Stimulated activated memory B cell treated with anti-CD40 and anti-IgM and Interleukin-4, amounts not matched to agents 10 μg/mL and 1 μg/mL and 100 μg/mL, for 72 hours (primary cell): ENCODE data around the gene OR7D2.

ENCODE experiments used
- ATAC-seq: fragments of 150-1000 bp; cut with Tn5 transposase; 2 replicates; pipeline ENCODE4 v1.10.0; 2021
- H3K27ac Mint-ChIP-seq: one replicate; pipeline ENCODE4 v1.8.0; 2022; ENCODE audit warnings: mild to moderate bottlenecking, mixed read lengths
- H3K27me3 Mint-ChIP-seq: one replicate; pipeline ENCODE4 v1.8.0; 2022; ENCODE audit warnings: mixed read lengths
- H3K36me3 Mint-ChIP-seq: one replicate; pipeline ENCODE4 v1.8.0; 2022; ENCODE audit warnings: mixed read lengths
- H3K4me1 Mint-ChIP-seq: one replicate; pipeline ENCODE4 v1.8.0; 2022; ENCODE audit warnings: mixed read lengths
- H3K4me3 Mint-ChIP-seq: one replicate; pipeline ENCODE4 v1.8.0; 2022; ENCODE audit warnings: mild to moderate bottlenecking, moderate library complexity, mixed read lengths
- H3K9me3 Mint-ChIP-seq: one replicate; pipeline ENCODE4 v1.8.0; 2022; ENCODE audit warnings: mixed read lengths

Gene OR7D2

DNA sequence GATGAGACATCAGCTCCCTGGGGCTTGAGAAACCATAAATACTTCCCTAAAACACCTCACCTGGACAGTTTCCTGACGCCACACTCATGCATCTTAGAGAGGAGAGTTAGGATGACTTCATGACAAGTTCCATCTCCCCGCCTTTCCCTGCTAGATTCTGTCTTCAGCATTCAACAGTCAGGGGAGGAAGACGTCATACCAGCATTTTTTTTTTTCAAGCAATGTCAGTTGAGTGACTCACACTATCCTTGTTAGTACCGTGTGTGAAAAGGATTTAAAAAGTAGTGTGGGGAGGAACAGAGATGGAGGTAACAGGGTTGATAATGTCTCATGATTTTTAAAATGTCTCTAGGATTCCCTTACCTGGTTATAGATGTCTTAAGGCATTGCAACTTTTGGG is at the start of gene OR7D2:
TSS of gene OR7D2 (plus strand) at position 79 of the 400 bp plus-strand sequence. CDS start 6,803 bp downstream, outside the sequence.
- H3K4me1 Mint-ChIP-seq: no peaks in the 10 kb centered on the region
- H3K4me3 Mint-ChIP-seq: no peak within 1 kb of the TSS
- H3K9me3 Mint-ChIP-seq: no peaks in the 10 kb centered on the region
- H3K27ac Mint-ChIP-seq: no peak within 1 kb of the TSS
- ATAC-seq: no peak
- H3K27me3 Mint-ChIP-seq: no peaks in the 10 kb centered on the region
- no peaks in the 10 kb centered on the region for H3K36me3 Mint-ChIP-seq

GRCh38 chr19:9130965-9131364 is 47.8 kb upstream of the OR7D2 start:
- Mint-ChIP-seq H3K27ac (no peak overlapping the region), H3K4me3 (no peak overlapping the region), H3K27me3 (peaks cover 22% of the 10 kb centered on the region), H3K9me3 (peaks cover 7% of the 10 kb centered on the region), H3K4me1 (peaks cover 12% of the 10 kb centered on the region), H3K36me3 (no peaks in the 10 kb centered on the region)
- ATAC-seq: peak; percentile 74

DNA sequence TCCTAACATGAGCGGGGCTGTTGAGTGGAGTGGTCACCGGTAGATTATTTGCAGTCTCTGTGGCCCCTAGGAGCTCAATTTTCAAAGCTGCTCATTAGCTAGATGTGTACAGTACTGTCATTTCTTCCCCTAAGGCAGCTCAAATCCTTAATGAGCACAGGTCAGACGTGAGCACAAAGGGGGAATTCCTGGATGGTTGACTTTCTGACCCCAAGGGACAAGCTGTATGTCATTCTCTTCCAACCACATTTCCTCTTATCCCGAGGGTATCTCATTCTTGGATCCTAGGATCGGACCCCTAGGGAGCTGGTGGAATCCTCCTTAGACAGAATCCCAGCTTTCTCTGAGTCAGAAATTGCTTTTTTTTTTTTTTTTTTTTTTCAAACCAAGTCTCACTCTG is 46.4 kb upstream of the OR7D2 start:
- peaks cover 4% of the 10 kb centered on the region for H3K9me3 Mint-ChIP-seq
- no peak overlapping the region for H3K27ac Mint-ChIP-seq
- peaks cover 12% of the 10 kb centered on the region for H3K4me1 Mint-ChIP-seq
- peaks cover 7% of the 10 kb centered on the region for H3K27me3 Mint-ChIP-seq
- ATAC-seq: peak; percentile 20
- no peaks in the 10 kb centered on the region for H3K36me3 Mint-ChIP-seq
- H3K4me3 Mint-ChIP-seq: no peak overlapping the region

DNA sequence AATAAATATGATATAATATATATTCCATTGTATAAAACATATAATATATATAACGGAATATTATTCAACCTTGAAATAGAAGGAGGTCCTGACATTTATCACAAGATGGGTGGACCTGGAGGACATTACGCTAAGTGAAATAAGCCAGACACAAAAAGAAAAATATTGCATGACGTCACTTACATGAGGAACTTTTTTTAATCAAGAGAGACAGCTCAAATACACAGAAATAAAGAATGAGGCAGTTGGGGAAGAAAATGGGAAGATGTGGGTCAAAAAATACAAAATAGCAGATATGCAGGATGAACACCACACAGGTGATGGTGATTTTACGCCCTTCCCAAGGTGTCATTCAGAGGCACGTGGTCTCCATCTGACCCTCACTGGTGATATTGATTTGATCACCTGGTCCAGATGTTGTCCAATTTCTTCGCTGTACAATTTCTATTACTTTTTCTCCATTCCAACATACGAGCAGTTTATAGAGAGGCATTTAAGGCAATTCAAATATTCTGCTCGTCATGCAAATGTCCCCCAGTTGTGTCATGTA is 39.1 kb upstream of the OR7D2 start:
- Mint-ChIP-seq H3K4me3 (peak overlapping the region; percentile 98), H3K4me1 (peaks cover 39% of the 10 kb centered on the region), H3K27ac (peak overlapping the region; percentile 98), H3K27me3 (no peaks in the 10 kb centered on the region), H3K36me3 (peaks cover 29% of the 10 kb centered on the region), H3K9me3 (peaks cover 3% of the 10 kb centered on the region)
- ATAC-seq: no peak

DNA sequence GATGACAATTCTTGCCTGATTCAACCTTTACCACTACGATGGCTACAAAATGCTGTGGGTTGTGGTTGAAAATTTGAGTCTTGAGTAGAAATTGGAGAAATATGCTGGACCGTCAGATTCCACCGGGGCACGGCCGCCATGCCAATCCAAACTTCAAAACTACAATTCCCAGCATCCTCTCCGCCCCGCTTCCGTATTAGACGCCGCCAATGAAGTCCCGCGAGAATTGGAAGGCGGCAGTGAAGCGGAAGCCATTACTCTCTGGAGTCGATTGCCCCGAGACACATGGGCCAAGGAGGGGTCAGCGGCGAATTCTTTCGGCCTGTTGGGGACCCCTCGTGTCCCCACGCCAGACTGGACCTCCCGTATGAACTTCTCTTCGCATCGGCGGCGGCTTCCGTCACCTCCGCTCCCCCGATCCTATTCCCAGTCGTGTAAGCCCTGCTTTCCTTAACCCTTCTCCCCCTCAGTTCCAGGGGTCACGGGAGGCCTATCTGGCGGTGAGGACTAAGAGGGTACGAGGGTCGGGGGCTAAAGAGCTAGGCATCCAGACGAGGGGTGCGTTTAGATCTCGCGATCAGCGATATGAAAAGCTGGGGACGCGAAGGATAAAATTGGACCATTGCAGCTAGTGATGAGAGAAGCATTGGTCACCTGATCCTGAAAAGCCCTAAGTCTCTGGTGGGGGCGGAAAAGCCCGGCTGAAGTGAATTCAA is 38.5 kb upstream of the OR7D2 start, which contains the start of gene ZNF317:
TSS of gene ZNF317 (plus strand) at position 239 of the 716 bp plus-strand sequence. CDS start 15,620 bp downstream, outside the sequence.
- peak; percentile 97 for ATAC-seq
- Mint-ChIP-seq H3K4me3 (peak within 1 kb of the TSS; percentile 98), H3K27ac (peak within 1 kb of the TSS; percentile 98), H3K36me3 (peaks cover 36% of the 10 kb centered on the region), H3K9me3 (peaks cover 4% of the 10 kb centered on the region), H3K4me1 (peaks cover 39% of the 10 kb centered on the region), H3K27me3 (no peaks in the 10 kb centered on the region)

DNA sequence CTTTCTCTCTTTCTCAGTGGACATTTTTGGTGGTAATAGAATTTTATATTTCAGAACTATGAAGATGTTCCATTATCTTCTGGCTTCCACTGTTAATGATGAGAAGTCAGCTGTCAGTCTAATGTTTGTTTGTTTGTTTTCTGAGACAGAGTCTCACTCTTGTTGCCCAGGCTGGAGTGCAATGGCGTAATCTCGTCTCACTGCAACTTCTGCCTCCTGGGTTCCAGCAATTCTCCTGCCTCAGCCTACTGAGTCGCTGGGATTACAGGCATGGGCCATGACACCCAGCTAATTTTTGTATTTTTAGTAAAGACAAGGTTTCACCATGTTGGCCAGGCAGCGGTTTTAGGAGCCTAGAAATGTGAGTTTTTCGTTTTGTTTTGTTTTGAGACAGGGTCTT is 33.9 kb upstream of the OR7D2 start:
- no peak for ATAC-seq

DNA sequence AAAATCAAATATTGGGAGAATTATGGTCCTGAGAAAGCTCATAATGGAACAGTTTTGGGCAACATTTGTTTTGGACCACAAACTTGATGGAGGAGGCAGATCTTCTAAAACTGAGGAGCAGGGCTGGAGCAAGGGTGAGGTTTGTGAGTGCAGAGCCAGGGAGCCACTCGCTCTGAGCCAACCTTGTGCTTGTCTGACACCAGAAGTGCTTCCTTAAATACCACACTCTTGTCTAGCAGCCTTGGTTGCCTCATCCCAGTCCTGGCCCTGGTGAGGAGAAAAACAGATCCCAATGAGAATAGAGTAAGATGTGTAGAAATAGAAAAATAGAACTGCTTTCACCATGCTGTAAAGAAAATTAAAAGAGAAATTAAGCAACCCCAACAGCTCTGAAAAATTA is 31.9 kb upstream of the OR7D2 start:
- H3K4me3 Mint-ChIP-seq: no peak overlapping the region

More for the DNA sequence above, 33.9 kb upstream of the OR7D2 start:
- Mint-ChIP-seq H3K4me1 (peaks cover 46% of the 10 kb centered on the region), H3K9me3 (peaks cover 12% of the 10 kb centered on the region), H3K4me3 (no peak overlapping the region), H3K27ac (no peak overlapping the region), H3K27me3 (no peaks in the 10 kb centered on the region), H3K36me3 (peaks cover 76% of the 10 kb centered on the region)

DNA sequence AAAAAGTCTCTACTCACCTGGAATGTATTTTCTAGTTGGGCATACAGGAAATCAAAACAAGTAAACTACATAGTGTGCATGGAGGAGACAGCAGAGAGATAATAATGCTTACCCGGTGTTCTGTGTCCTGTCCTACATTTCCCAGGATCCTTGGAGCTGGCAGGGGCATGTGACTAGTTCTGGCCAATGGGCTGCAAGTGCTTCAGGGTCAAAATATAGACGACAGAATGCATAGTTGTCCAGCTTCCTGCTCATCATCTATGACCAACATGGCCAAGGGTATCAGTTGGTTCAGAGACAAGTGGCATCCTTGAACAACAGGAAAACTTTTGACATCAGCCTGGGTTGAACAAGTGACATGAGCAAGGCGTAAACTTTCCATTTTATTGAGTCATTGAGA is 30.1 kb upstream of the OR7D2 start:
- Mint-ChIP-seq H3K36me3 (peaks cover 94% of the 10 kb centered on the region), H3K27ac (no peak overlapping the region), H3K27me3 (no peaks in the 10 kb centered on the region), H3K9me3 (peaks cover 25% of the 10 kb centered on the region), H3K4me1 (peaks cover 47% of the 10 kb centered on the region), H3K4me3 (no peak overlapping the region)
- ATAC-seq: no peak

More for the DNA sequence above, 31.9 kb upstream of the OR7D2 start:
- Mint-ChIP-seq H3K27ac (no peak overlapping the region), H3K4me1 (peaks cover 50% of the 10 kb centered on the region), H3K27me3 (no peaks in the 10 kb centered on the region), H3K36me3 (peaks cover 91% of the 10 kb centered on the region), H3K9me3 (peaks cover 18% of the 10 kb centered on the region)
- no peak for ATAC-seq

DNA sequence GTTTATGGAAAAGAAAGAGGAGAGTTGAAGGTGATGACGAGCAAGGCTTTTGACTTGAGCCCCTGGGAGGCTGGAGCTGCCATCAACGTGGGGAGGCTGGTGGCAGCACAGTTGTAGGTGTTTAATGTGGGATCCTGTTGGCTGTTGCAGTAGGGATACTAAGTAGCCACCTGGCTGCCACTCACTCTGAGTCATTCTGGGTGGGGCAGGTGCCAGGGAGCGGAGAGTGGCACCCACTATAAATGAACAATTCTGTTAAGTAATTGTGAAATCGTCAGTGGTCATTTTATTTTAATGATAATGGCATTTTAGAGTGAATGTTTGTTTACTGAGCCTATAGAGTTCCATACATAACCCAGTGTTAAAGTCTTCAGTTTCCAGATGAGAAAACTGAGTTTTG is 28.8 kb upstream of the OR7D2 start:
- no peaks in the 10 kb centered on the region for H3K27me3 Mint-ChIP-seq
- peaks cover 51% of the 10 kb centered on the region for H3K4me1 Mint-ChIP-seq
- peaks cover 94% of the 10 kb centered on the region for H3K36me3 Mint-ChIP-seq
- H3K4me3 Mint-ChIP-seq: no peak overlapping the region
- peaks cover 26% of the 10 kb centered on the region for H3K9me3 Mint-ChIP-seq
- ATAC-seq: no peak
- H3K27ac Mint-ChIP-seq: no peak overlapping the region

GRCh38 chr19:9150650-9151049 is 28.1 kb upstream of the OR7D2 start:
- Mint-ChIP-seq H3K4me1 (peaks cover 57% of the 10 kb centered on the region), H3K27me3 (no peaks in the 10 kb centered on the region), H3K36me3 (peaks cover 94% of the 10 kb centered on the region), H3K27ac (no peak overlapping the region), H3K4me3 (no peak overlapping the region), H3K9me3 (peaks cover 28% of the 10 kb centered on the region)
- no peak for ATAC-seq

GRCh38 chr19:9151367-9151766 is 27.4 kb upstream of the OR7D2 start:
- ATAC-seq: no peak
- no peaks in the 10 kb centered on the region for H3K27me3 Mint-ChIP-seq
- peaks cover 64% of the 10 kb centered on the region for H3K4me1 Mint-ChIP-seq
- no peak overlapping the region for H3K4me3 Mint-ChIP-seq
- peaks cover 98% of the 10 kb centered on the region for H3K36me3 Mint-ChIP-seq
- peaks cover 27% of the 10 kb centered on the region for H3K9me3 Mint-ChIP-seq
- H3K27ac Mint-ChIP-seq: no peak overlapping the region

GRCh38 chr19:9155591-9155990 is 23.2 kb upstream of the OR7D2 start:
- H3K36me3 Mint-ChIP-seq: peaks cover 100% of the 10 kb centered on the region
- H3K4me3 Mint-ChIP-seq: no peak overlapping the region

DNA sequence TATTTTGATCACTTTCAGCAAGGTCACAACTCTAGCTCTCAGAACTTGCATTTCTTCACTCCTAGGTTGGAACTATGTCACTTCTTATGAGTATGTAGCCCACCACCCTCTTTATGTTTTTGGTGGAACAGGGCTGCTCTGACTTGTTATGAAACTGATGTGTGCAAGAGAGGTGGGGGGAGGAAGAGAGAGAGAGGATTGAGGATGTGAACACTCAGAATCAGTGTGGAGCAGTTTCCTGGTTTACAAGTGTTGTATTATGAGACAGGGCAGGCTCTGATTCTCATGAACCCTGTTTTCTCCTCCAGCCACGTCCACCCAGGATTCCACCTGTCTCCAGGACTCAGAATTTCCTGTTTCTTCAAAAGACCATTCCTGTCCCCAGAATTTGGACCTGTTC is 22.5 kb upstream of the OR7D2 start:
- Mint-ChIP-seq H3K4me3 (no peak overlapping the region), H3K4me1 (peaks cover 45% of the 10 kb centered on the region), H3K27me3 (no peaks in the 10 kb centered on the region), H3K36me3 (peaks cover 100% of the 10 kb centered on the region), H3K9me3 (peaks cover 29% of the 10 kb centered on the region), H3K27ac (peak overlapping the region; percentile 77)
- peak; percentile 77 for ATAC-seq

More at GRCh38 chr19:9155591-9155990, 23.2 kb upstream of the OR7D2 start:
- peaks cover 52% of the 10 kb centered on the region for H3K4me1 Mint-ChIP-seq
- no peaks in the 10 kb centered on the region for H3K27me3 Mint-ChIP-seq
- peak overlapping the region; percentile 77 for H3K27ac Mint-ChIP-seq
- ATAC-seq: no peak
- H3K9me3 Mint-ChIP-seq: peaks cover 27% of the 10 kb centered on the region

GRCh38 chr19:9159891-9160290 is 18.9 kb upstream of the OR7D2 start:
- ATAC-seq: no peak
- Mint-ChIP-seq H3K36me3 (peaks cover 100% of the 10 kb centered on the region), H3K4me1 (peaks cover 23% of the 10 kb centered on the region), H3K9me3 (peaks cover 24% of the 10 kb centered on the region), H3K4me3 (no peak overlapping the region), H3K27me3 (no peaks in the 10 kb centered on the region), H3K27ac (no peak overlapping the region)

GRCh38 chr19:9161427-9161826 is 17.4 kb upstream of the OR7D2 start:
- no peak for ATAC-seq
- H3K4me1 Mint-ChIP-seq: peaks cover 7% of the 10 kb centered on the region
- H3K27ac Mint-ChIP-seq: no peak overlapping the region
- peaks cover 100% of the 10 kb centered on the region for H3K36me3 Mint-ChIP-seq
- no peak overlapping the region for H3K4me3 Mint-ChIP-seq
- no peaks in the 10 kb centered on the region for H3K27me3 Mint-ChIP-seq
- H3K9me3 Mint-ChIP-seq: peaks cover 18% of the 10 kb centered on the region

GRCh38 chr19:9165261-9165660 is 13.5 kb upstream of the OR7D2 start:
- Mint-ChIP-seq H3K36me3 (peaks cover 83% of the 10 kb centered on the region), H3K27ac (no peak overlapping the region), H3K4me1 (peaks cover 7% of the 10 kb centered on the region), H3K27me3 (no peaks in the 10 kb centered on the region), H3K9me3 (peaks cover 13% of the 10 kb centered on the region), H3K4me3 (no peak overlapping the region)
- no peak for ATAC-seq
